CD4-positive, alpha-beta T cell treated with Interleukin-12 subunit alpha and Interleukin-12 subunit beta, for 1 hour (primary cell): ENCODE data around the gene CNIH3.

Experiments used
- DNase-seq: peaks from one replicate; pipeline ENCODE4 v3.0.0-alpha.2; 2020

CNIH3 gene

DNA sequence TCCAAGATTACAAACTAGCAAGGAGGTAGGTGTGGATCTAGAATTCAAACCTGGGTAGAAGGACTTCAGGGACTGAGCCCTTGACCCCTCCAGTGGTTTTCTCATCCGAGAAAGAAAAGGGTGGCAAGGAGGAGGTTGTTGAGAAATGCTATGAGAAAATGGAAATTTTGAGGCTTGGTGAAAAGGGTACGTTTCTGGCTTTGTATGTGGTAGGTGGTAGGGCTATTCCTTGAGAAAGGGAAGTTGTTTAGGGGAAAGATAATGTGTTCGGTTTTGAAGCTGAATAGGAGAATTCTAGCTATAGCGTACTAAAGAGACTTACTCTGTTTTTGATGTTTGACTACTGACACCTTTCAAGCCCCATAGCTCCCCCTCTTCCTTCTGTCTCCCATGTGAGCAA is 133.8 kb downstream of the CNIH3 start:
- no peak for DNase-seq

DNA sequence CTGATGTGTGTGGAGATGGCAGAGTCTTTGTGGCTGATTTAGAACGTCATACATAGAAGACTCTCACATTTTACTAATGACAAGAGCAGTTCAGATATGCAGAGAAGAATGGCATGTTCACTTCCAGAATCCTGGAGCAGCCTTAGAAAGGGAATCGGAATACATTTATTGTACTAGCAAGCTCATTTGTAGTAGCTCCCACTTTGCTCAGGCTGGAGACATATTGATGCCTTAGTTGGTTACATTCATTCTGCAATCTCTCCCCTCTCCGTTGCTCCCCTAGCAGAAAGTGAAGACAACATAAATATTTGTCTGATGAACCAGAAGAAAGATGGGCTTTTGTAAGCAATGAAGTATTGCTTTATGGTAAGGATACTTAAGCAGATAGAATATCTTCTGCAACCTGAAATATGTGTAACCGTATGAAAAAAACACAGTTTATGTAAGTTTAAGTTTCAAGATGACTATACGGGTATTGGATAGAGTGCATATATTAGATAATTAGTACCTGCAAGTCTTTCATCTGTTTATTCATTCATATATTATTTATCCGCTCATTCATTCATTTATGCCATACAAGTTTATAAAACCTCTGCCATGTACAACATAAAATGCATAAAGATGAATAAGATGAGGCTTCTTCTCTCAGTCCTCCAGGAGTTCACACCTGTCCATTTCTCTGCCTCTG is 135.7 kb downstream of the CNIH3 start:
- no peak for DNase-seq

DNA sequence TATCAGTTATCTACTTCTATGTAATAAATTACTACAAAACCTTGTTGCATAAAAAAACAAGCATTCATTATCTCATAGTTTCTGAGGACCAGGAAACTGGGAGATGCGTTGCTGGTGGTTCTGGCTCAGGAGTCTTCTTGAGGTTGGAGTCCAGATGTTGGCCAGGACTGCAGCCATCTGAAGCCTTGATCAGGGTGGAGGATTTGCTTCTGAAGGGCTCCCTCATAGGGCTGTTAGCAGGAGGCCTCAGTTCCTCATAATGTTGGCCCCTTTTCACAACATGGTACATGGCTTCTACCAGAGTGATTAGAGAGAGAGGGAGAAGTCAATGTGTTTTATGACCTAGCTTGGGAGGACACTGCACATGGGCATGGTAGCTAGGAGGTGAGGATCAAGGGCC is 137.4 kb downstream of the CNIH3 start:
- no peak for DNase-seq

DNA sequence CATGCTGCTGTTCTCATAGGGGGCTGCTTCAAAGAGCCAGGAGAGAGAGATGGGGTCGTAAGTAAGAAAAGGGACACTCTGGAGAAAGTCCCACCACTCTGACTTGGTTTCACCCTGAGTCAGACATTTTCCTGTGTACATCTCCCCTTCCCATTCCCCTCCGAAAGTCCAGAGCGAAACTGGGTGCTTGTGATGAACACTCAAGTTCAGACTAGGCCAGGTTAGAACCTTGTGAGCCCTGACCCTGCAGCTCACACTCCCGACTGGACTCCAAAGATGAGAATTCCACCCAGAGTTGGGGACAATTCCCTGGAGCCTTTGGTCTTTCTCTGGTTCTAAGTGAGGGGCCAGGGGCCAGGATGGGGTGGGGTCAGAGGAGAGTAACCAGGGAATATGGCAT is 139.5 kb downstream of the CNIH3 start:
- DNase-seq = no peak

DNA sequence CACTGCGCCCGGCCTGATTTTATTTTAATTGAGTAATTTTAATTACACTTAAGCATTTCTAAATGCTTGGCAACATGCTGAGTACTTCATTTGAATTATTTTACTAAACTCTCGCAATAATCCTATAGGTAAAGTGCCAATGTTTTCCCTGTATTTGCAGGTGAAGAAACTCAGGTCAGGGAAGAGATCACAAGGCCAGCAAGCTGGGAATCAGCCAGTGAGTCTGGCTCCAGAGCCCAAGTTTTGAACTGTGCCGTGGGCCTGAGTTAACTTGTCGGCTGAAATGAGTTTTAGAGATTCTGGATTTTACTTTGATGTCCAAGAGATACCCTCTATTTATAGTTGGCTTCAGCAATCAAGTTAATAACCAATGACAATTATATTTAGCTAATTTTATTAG is 141.4 kb downstream of the CNIH3 start:
- DNase-seq = no peak

DNA sequence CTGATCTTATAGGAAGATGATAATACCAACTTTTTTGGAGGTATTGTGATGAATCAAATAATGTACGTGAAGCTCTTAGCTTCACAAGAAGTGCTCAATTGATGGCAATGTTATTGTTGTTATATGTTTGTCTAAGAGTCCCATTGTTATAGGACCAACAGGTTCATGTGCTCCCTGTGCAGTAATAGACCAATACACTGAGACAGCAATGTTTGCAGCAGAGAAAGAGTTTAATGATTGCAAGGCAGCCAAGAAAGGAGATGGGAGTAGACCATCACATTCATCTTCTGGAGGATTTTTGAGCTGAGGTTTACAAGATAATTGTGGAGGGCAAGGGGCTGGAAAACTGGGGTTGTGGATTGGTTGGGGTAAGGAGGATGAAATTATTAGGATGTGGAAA is 143.0 kb downstream of the CNIH3 start:
- DNase-seq = no peak

DNA sequence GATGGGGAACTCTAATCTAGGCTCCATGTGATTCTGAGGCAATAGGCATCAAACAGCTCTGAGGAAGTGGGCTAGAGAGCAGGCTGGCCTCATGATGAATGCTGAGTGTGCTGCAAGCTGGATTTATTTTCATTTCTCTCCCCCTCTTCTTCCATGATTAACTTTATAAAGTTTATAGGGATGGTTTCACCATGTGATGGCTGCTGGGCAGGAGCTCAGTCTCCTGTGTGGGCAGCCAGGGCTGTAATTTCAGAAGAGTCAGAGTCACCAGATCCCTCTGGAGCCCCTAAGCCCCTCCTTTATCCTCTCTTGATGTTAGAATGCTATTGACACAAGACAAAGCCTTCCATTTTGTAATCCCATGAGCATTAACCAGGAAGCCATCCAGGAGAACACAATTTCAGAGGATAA is 143.6 kb downstream of the CNIH3 start:
- DNase-seq = no peak

DNA sequence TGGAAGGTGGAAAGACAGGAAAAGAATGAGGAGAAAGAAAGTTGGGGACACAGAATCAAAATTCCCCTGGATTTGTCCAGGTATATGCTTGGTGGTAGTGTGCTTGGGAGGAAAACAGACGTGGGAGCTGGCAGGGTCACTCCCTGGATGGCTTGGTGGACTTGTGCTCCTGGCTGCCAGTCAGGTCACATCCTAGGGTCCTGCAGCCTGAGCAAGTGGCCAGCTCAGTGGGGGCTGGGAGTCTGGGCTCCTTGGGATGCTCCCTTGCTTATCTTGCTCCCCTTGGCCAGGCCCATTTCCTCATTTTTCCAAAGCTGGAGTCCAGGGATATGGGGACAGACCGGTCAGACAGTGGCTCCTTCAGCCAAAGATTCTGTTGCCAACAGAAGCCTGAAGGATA is 144.0 kb downstream of the CNIH3 start:
- no peak for DNase-seq

DNA sequence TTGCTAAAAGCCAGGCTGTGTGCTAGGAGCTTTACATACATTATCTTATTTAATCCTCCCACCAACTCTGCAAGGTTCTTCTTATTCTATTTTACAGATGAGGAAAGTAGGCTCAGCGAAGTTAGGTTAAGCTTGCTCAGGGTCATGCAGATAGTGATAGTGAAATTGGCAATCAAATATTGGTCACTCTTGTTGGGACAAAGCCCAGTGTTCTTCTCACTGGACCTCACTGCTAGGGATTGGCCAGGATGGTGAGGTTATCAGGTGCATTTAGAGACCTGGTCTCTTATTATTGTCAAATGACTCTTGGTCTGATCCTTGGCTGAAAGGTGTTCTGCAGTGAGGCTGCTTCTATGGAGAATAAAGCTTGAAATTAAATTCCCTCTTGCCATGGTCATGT is 145.1 kb downstream of the CNIH3 start:
- no peak for DNase-seq

DNA sequence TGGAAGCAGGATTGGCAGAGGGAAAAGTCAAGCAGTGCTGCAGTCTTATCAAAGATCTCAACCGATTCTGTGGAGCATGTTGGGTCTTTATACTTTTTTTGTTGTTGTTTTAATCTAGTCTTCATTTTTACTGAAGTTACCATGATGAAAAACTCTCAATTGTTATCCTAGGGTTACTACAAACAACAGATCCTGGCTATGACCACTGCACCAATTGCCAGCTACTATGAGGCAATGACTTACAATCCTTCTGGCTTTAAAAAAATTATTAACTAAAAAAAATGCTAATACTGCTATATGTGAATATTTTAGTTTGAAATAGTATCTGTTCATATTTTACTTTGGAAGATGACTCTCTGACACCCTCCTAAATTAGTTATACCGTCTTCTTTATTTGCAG is 145.9 kb downstream of the CNIH3 start:
- no peak for DNase-seq

DNA sequence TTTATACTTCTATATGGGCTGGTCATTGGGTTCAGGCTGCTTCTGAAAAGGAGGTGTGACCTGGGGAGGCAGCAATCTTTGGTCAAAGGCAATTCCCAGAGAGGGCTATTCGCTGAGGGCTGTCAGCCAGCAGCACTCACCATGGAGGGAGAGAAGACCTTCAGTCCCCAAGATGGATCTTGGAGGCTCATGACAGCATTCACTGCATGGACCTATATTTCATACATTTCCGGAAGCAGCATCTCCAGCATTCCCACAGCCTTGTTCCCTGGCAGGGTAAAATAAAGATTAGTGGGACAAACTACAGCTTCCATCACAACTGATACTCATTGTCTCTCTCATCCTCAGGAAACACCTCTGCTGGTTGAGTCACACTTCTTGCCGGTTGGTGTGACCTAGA is 146.6 kb downstream of the CNIH3 start:
- no peak for DNase-seq

DNA sequence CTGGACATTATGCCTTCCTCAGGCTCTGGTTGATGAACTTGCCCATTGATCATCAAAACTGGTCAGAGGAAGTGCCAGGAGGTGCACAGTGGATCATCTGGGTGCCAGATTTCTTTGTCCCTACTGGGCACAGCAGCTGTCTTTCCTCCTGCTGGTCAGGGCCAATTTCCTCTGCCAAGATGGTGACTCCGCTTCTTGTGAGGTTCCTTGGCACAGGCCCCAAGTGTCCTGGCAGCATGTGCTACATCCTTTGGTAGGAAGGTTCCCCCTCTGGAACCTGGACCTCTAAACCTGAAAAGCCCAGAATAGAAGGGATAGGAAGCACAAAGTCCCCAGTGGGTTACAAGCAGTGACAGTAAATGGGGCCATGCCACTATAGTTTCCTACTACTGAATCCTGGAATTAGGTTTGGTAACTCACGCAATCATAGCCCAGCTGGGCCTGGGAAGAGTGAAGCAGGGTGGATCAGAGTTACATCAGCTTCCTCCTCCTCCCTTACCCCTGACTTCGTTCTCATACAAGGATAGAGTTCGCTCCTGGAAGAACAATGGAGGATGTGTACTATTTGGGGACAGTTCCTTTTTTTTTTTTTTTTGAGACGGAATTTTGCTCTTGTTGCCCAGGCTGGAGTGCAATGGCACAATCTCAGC is 147.1 kb downstream of the CNIH3 start:
- DNase-seq = no peak

DNA sequence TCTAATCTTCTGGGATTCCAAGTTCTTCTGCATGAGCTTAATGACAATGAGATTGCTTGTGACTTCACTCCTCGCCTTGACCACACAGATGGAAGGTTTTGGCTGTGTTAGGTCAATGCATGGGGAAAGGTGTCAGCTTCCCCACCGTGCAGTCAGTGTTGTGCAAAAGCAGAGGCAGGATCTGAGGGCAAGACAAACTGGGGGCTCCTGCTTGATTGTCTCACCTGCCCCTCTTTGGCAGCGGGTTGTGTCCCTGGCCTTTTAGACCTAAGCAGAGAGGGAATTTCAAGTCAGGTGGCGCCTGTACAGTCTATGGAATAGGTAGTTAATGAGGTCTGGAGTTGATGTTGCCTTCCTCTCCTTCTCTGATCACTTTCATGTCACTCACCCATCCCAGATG is 150.1 kb downstream of the CNIH3 start:
- no peak for DNase-seq

DNA sequence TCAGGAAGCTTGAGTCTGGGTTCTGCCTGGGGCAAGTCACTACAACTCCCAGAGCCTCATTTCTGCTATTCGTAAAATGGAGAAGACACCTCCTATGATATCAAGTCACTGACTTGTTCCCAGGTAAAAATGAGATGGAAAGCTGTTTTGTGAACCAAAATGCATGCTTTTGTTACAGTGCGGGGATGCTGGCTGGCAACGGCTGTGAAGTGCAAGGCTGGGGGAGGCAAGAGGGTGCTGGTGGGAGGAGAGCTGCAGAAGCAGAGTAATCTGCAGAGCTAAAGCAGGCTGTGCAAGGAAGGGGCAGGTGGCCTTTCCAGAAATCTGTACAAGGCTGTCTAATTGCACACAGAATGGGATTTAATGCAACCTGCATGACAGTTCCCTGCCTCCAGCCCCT is 150.9 kb downstream of the CNIH3 start:
- no peak for DNase-seq

DNA sequence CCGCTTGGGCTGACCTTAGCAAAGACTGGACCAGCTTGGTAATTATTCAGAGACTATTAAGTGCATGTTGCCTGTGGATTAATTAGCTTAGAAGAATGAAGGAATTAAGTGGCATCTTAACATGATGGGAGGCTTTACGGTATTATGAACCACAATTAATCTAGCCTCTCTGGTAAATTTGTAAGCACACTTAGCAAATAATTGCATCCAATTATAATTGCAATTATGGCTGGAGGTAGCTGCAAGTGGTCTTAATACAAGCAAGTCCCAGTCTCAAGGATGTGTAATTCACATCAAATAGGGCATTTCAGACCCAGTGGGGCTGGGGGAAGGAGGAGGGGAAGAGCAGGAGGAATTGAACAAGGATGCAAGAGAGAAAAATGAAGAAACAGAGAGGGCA is 151.6 kb downstream of the CNIH3 start:
- no peak for DNase-seq

DNA sequence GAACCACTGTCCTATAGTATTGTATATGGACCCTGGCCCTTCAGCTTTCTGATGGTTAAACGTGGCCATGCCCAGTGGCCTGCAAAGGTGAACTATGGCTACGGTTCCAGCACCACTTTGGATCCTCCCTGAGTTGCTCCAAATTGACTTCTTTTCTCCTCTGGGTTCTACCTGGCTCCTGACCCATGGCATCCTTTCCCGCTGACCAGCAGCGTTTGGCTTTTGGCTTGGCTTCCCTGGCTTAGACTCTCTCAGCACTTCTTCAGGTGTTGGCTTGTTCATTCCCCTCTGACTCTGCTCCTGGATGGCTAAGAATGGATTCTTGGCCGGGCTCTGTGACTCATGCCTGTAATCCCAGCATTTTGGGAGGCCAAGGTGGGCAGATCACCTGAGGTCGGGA is 152.9 kb downstream of the CNIH3 start:
- no peak for DNase-seq

DNA sequence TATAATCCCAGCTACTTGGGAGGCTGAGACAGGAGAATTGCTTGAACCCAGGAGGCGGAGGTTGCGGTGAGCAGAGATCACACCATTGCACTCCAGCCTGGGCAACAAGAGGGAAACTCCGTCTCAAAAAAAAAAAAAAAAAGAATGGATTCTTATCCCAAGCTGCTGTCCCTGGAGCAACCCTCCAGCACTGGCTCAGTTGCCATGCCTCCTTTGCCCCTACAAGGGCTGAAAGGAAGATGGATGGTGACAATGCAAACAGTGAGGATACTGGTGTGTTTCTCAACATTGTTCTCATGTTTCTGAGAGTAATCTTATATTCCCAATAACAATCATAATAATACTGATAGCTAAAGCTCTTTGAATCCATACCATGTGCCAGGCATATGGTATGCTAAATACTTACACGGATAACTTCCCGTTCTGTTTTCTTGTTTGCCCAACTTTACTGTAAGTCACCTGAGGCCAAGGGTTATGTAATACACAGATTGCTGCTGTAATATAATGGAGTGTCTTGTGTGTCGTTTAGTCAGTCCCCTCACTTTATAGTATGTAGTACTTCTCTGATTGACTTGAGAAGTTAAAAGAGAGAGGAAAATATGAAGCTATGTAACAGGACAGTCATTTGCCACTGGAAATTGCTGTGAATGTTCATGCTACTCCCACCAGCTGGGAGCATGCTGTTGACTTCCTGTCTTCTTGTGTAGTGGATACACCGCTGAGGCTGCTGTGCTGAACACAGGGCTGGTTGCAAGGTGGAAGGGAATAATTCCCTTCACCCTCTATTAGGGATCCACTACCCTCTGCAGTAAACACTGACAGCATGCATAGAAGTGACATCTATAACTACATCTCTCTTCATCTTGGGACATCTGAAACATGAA is 153.6 kb downstream of the CNIH3 start:
- DNase-seq = no peak

DNA sequence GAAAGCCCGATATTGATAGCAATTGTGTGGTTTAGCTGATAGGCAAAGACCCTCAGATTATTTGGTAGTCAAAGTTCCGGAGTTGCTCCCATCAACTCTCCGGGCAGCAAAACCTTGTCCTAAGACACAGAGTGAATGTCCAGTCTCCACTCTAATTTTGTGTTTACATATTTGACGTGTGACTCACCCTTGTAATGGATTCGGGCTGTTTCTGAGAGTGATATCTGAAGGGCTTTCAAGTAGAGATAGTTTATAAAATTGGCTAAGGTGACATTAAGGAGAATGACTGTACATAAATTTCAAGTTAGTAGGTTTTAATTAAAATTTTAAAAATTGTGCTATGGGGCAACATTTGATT is 154.2 kb downstream of the CNIH3 start:
- DNase-seq = no peak

DNA sequence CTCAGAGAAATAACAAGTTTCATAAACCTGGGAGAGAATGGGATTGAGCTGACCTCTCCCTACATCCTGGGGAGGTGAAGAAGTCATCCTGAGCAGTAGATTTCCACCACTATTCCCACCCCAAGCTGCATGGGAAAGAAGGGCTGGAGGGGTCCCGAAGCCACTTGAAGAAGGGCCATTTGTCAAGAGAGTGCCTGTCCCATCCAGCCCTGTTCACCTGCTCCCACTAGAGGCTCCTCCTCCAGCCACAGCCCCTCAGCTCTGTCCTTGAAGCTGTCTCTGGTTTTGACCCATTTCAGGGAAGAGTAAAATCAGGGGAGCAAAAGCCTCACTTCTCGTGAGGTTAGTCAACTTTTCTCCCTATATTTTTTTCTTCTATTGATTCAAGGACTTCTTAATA is 157.5 kb downstream of the CNIH3 start:
- no peak for DNase-seq

DNA sequence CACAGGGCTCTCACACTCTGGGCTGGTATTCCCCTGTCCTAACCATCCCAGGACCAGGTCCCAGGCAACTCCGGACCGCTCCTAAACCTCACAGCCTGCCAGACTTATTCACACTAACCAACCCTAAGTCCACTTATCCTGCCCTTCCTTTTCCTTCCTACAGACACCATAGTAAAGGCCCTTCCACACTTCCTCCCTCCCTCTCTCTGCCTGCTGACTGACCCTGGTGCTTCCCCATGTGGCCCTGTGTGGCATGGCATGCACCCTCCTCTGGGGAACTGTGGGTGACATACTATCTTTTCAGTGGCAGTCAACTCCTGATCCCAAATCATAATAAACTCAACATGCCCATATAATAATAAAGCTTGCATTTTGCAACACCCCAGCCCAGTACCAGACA is 158.3 kb downstream of the CNIH3 start:
- no peak for DNase-seq

DNA sequence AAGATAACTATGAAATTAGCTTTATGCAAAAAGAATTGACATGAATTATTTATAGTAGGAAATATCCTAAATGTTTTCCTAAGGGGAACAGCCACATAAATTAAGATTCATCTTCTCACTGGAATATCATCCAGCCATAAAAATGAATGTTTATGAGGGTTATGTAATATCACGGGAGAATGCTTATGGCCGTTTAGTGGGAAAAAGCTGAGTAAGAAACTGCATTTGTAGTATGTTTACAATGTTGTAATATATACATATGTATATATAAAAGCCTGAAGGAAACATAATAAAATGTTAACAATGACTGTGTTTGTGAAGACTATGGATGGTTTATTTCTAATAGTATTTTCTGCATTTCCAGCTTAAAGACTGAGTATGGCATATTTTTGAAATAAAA is 161.1 kb downstream of the CNIH3 start:
- DNase-seq = no peak

DNA sequence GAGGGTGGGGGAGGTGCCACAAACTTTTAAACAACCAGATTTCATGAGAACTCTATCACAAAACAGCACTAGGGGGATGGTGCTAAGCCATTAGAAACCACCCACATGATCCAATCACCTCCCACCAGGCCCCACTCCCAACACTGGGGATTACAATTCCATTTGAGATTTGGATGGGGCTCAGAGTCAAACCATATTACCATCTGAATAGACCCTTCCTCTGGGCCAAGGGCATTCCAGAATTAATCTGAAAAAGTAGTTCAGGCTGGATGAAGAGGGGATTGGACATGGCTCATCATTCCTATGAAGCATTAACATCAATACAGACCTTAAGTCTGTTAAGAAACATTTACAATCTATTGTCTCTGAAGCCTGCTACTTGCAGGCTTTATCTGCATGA is 163.4 kb downstream of the CNIH3 start:
- no peak for DNase-seq

DNA sequence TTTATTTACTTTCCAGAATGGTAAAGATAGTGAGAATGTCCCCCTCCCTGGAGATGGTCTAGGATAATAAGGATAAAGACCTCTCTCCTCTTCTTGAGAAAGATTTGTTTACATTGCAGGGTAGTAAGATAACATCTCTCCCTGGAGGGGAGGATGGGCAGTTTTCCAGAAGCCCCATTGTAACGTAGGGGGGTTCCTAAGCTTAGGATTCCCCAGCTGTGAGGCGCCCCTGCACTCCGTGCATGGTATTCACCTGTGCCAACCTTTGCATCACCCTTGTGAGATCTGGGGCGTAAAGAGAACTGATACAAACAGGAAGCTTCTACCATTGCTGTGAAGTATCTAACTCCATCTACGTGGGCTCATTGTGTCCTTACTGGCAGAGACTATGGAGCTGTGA is 164.6 kb downstream of the CNIH3 start:
- no peak for DNase-seq

DNA sequence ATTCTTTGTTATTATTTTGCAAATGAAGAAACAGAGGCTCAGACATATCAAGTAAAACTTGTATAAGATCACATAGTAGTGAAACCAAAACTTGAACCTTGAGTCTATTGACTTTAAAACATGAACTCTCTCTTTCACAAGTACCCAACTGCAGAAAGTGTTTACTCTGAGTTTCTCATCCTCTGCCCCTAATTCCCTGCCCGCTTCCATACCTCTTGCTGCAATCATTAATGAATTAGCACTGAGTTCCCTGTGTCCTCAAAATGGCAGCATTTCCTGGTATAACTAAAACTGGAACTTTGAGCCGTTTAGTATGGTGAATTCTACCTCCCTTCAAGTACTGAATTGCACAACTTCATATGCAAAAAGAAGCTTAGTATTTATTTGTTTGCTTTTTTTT is 165.7 kb downstream of the CNIH3 start:
- DNase-seq = no peak
